ENCODE data around the gene PLD4.
"Not testable (repeated sequence)": the region's sequence is repeated elsewhere in the genome, so short reads cannot be mapped to it uniquely, and the experiment has no call there.

Gene PLD4

DNA sequence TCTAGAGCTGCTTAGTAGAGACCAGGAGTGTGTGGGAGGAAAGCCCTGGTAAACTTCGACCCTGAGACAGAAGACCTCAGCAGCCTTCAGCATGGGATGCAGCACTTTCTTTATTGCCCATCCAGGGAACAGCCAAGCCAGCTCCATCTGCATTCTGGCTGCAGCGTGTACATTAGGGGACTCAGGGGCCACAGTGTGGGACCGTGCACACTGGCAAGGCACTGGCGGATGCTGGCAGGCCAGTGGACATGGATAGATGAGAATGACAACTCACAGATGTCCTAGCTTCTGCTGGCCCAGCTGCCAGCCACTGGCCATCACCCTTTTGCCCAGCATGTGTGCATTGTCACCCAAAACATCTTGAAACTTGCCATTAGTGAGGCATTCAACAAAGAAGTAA lies 12.5 kb downstream of the PLD4 start:
- DNase-seq (ENCODE audit: low read depth in 1 of 2, low spot score in 1 of 2) = no peak
- in situ Hi-C loops (cut with HindIII; ENCODE audit: low pct_unique_long_range_greater_than_20kb, low sequenced_read_pairs) = no loop called here
- no peak for TF ChIP-seq JUND (IDR thresholded peaks at IDR 0.05; ENCODE audit: low read depth)

DNA sequence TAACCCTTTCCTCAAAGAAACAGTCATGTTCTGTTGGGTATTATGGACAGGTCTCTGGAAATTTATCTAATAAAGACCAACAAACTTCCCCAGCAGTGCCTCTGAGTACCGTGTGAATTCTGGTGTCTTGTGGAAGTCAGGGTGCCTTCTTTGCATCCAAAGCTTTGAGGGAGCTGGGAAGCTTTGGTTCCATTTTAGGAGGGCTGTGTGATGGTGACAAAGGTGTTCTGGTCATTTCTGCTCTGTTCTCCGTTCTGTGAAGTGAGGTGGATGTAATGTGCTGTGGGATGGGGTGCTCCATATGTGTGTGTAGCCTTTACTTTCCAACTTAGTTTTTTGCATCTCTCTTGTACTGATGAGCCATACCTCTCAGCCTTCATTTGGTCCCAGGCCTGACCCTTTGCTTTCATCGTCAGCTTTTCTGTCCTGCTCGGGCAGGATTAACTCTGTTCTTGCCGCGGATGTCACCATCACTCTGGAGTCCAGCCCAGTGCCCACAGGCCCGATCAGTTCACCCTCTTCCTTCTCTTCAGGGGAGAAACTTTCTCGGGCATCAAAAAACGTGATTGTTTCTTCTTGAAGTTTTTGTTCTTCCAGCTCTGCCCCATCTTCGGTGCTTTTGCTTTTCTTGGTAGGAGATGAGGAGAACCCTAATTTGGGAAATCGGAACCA lies 13.2 kb downstream of the PLD4 start:
- no peak for DNase-seq (ENCODE audit: low read depth in 1 of 2, low spot score in 1 of 2)
- no peak for TF ChIP-seq JUND (IDR thresholded peaks at IDR 0.05; ENCODE audit: low read depth)
- in situ Hi-C loops (cut with HindIII; ENCODE audit: low pct_unique_long_range_greater_than_20kb, low sequenced_read_pairs) = no loop called here

- in situ Hi-C loops (cut with HindIII; ENCODE audit: low pct_unique_long_range_greater_than_20kb, low sequenced_read_pairs) = no loop called here
- DNase-seq (ENCODE audit: low read depth in 1 of 2, low spot score in 1 of 2) = no peak
- TF ChIP-seq JUND (IDR thresholded peaks at IDR 0.05; ENCODE audit: low read depth) = no peak
These were observed 13.8 kb downstream of the PLD4 start for GRCh38 chr14:104938436-104938835.

DNA sequence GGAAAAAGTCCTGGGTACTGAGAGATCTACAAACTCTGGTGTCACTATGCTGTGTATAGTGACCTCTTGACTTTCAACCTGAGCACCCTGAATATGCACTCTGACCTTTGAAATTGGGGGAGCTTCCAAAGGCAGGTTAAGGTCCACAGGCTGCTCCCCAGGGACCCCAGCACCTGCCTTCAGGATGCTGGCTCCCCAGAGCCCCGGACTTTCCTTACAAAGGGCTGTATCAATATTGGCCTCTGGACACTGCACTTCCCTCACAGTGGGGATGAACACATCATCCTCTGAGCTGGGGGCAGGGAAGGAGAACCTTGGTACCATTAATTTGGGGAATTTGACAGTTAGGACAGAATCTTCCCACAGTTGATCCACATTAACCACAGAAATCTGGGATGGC lies 14.3 kb downstream of the PLD4 start:
- in situ Hi-C loops (cut with HindIII; ENCODE audit: low pct_unique_long_range_greater_than_20kb, low sequenced_read_pairs) = no loop called here
- no peak for TF ChIP-seq JUND (IDR thresholded peaks at IDR 0.05; ENCODE audit: low read depth)
- no peak for DNase-seq (ENCODE audit: low read depth in 1 of 2, low spot score in 1 of 2)

GRCh38 chr14:104939666-104940410 lies 15.2 kb downstream of the PLD4 start:
- TF ChIP-seq JUND (IDR thresholded peaks at IDR 0.05; ENCODE audit: low read depth) = no peak
- DNase-seq (ENCODE audit: low read depth in 1 of 2, low spot score in 1 of 2) = no peak
- in situ Hi-C loops (cut with HindIII; ENCODE audit: low pct_unique_long_range_greater_than_20kb, low sequenced_read_pairs) = no loop called here

DNA sequence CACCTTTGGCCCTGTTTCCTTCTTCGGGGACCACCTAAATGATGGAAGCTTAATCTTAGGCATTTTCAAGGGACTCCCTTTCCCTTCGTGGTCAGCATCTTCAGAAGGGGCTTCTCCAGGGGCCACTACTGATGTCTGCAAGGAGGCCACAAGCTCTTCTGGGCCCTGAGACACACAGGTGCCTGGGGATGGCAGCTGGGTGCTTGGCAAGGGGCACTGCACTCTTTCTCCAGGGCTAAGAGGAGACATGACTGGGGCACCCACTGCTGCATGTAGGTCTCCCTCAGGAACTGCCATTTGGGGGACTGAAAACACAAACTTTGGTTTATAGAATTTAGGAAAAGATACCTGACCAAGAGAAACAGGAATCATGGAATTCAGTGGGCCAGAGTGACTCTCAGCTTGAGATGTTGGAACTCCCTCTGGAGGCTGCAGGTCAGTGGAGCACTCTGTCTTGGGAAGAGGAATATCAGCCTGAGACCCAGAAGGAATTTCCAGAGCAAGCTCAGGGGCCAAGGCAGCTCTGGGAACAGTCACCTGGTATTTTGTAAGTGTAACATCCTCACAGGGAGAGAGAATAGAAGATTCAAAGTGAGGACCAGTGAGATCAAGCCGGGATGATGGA lies 16.0 kb downstream of the PLD4 start:
- no peak for TF ChIP-seq JUND (IDR thresholded peaks at IDR 0.05; ENCODE audit: low read depth)
- in situ Hi-C loops (cut with HindIII; ENCODE audit: low pct_unique_long_range_greater_than_20kb, low sequenced_read_pairs) = no loop called here

GRCh38 chr14:104941508-104942365 lies 17.1 kb downstream of the PLD4 start:
- in situ Hi-C loops (cut with HindIII; ENCODE audit: low pct_unique_long_range_greater_than_20kb, low sequenced_read_pairs) = no loop called here
- TF ChIP-seq JUND (IDR thresholded peaks at IDR 0.05; ENCODE audit: low read depth) = no peak
- DNase-seq (ENCODE audit: low read depth in 1 of 2, low spot score in 1 of 2) = no peak

More for the DNA sequence above, 16.0 kb downstream of the PLD4 start:
- DNase-seq (ENCODE audit: low read depth in 1 of 2, low spot score in 1 of 2) = peak; percentile 65 to 76

DNA sequence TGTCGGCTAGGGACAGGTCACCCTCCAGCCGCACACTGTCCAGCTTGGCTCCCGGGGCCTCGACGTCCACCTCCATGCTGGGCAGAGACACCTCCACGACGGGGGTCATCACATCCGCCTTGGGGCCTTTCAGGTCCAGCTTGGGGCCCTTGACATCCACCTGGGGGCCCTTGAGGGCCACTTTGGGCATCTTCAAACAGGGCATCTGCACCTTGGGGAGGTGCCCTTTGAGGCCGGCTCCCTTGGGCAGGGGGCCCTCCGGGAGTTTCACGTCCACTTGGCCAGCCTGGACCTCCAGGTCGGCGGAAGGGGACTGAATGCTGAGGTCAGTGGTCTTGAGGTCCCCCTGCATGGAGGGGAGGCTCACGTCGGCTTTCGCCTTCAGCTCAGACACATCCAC lies 17.9 kb downstream of the PLD4 start:
- in situ Hi-C loops (cut with HindIII; ENCODE audit: low pct_unique_long_range_greater_than_20kb, low sequenced_read_pairs) = no loop called here
- DNase-seq (ENCODE audit: low read depth in 1 of 2, low spot score in 1 of 2) = no peak
- no peak for TF ChIP-seq JUND (IDR thresholded peaks at IDR 0.05; ENCODE audit: low read depth)

DNA sequence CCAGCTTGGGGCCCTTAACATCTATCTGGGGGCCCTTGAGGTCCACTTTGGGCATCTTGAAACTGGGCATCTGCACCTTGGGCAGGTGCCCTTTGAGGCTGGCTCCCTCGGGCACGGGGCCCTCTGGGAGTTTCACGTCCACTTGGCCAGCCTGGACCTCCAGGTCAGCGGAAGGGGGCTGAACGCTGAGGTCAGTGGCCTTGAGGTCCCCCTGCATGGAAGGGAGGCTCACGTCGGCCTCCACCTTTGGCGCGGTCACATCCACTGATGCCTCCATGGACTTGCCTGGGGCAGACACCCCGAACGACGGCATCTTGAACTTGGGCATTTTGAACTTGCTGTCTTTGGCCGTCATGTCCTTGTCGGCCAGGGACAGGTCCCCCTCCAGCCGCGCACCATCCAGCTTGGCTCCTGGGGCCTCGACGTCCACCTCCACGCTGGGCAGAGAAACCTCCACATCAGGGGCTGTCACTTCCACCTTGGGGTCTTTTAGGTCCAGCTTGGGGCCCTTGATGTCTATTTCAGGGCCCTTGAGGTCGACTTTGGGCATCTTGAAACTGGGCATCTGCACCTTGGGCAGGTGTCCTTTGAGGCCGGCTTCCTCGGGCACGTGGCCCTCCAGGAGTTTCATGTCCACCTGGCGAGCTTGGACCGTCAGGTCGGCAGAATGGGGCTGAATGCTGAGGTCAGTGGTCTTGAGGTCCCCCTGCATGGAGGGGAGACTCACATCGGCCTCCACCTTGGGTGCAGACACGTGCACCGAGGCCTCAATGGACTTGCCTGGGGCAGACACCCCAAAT lies 18.7 kb downstream of the PLD4 start:
- DNase-seq (ENCODE audit: low read depth in 1 of 2, low spot score in 1 of 2); in situ Hi-C loops (cut with HindIII; ENCODE audit: low pct_unique_long_range_greater_than_20kb, low sequenced_read_pairs): not testable (repeated sequence)

DNA sequence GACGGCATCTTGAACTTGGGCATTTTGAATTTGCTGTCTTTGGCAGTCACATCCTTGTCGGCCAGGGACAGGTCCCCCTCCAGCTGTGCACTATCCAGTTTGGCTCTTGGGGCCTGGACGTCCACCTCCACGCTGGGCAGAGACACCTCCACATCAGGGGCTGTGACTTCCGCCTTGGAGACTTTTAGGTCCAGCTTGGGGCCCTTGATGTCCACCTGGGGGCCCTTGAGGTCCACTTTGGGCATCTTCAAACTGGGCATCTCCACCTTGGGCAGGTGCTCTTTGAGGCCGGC lies 19.3 kb downstream of the PLD4 start:
- DNase-seq (ENCODE audit: low read depth in 1 of 2, low spot score in 1 of 2); in situ Hi-C loops (cut with HindIII; ENCODE audit: low pct_unique_long_range_greater_than_20kb, low sequenced_read_pairs): not testable (repeated sequence)

DNA sequence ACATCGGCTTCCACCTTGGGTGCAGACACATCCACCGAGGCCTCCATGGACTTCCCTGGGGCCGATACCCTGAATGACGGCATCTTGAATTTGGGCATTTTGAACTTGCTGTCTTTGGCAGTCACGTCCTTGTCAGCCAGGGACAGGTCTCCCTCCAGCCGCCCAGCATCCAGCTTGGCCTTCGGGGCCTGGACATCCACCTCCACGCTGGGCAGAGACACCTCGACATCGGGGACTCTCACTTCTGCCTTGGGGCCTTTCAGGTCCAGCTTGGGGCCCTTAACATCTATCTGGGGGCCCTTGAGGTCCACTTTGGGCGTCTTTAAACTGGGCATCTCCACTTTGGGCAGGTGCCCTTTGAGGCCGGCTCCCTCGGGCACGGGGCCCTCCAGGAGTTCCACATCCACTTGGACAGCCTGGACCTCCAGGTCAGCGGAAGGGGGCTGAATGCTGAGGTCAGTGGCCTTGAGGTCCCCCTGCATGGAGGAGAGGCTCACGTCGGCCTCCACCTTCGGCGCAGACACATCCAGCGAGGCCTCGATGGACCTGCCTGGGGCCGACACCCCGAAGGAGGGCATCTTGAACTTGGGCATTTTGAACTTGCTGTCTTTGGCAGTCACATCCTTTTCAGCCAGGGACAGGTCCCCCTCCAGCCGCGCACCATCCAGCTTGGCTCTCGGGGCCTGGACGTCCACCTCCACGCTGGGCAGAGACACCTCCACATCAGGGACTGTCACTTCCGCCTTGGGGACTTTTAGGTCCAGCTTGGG lies 19.9 kb downstream of the PLD4 start:
- peak in 1 of 2 experiments; percentile 0 for DNase-seq (ENCODE audit: low read depth in 1 of 2, low spot score in 1 of 2)
- in situ Hi-C loops (cut with HindIII; ENCODE audit: low pct_unique_long_range_greater_than_20kb, low sequenced_read_pairs) = not testable (repeated sequence)

- in situ Hi-C loops (cut with HindIII; ENCODE audit: low pct_unique_long_range_greater_than_20kb, low sequenced_read_pairs); DNase-seq (ENCODE audit: low read depth in 1 of 2, low spot score in 1 of 2): not testable (repeated sequence)
These were observed 20.6 kb downstream of the PLD4 start for GRCh38 chr14:104945266-104945665.

DNA sequence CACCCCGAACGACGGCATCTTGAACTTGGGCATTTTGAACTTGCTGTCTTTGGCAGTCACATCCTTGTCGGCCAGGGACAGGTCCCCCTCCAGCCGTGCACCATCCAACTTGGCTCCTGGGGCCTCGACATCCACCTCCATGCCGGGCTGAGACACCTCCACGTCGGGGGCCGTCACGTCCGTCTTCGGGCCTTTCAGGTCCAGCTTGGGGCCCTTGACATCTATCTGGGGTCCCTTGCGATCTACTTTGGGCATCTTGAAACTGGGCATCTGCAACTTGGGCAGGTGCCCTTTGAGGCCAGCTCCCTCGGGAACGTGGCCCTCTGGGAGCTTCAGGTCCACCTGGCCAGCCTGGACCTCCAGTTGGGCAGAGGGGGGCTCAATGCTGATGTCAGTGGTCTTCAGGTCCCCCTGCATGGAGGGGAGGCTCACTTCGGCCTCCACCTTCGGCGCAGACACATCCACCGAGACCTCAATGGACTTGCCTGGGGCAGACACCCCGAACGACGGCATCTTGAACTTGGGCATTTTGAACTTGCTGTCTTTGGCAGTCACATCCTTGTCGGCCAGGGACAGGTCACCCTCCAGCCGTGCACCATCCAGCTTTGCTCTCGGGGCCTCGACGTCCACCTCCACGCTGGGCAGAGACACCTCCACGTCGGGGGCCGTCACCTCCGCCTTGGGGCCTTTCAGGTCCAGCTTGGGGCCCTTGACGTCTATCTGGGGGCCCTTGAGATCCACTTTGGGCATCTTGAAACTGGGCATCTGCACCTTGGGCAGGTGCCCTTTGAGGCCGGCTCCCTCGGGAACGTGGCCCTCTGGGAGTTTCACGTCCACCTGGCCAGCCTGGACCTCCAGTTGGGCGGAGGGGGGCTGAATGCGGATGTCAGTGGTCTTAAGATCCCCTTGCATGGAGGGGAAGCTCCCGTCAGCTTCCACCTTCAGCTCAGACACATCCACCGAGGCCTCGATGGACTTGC lies 21.6 kb downstream of the PLD4 start:
- in situ Hi-C loops (cut with HindIII; ENCODE audit: low pct_unique_long_range_greater_than_20kb, low sequenced_read_pairs); DNase-seq (ENCODE audit: low read depth in 1 of 2, low spot score in 1 of 2): not testable (repeated sequence)

GRCh38 chr14:104947201-104947600 lies 22.5 kb downstream of the PLD4 start:
- DNase-seq (ENCODE audit: low read depth in 1 of 2, low spot score in 1 of 2); in situ Hi-C loops (cut with HindIII; ENCODE audit: low pct_unique_long_range_greater_than_20kb, low sequenced_read_pairs): not testable (repeated sequence)
